Measurements from ENCODE around the gene NCS1. TPM values are rescaled to one million over a fixed set of nuclear protein-coding genes. Genes with fewer than 3 reads are reported as not detected.

Gene NCS1
- total RNA-seq, 1 experiment from 2014 or later, result 68.7 TPM

GRCh38 chr9:130149654-130150286, 22.4 kb upstream of the NCS1 start:
- intact Hi-C loops (cut with micrococcal nuclease), result no loop called here
- H3K9ac ChIP-seq (ENCODE audit: low read length), result no peak overlapping the region
- H3K4me3 ChIP-seq (replicated peaks in 1 of 2; ENCODE audit: low read depth in 1 of 2, low read length in 2 of 2), result no peak overlapping the region
- H2AFZ ChIP-seq (ENCODE audit: low read depth, low read length, poor library complexity, severe bottlenecking), result no peak overlapping the region
- no peak for TF ChIP-seq SIN3A (IDR thresholded peaks at IDR 0.05; ENCODE audit: low read depth)
- TF ChIP-seq EZH2 (IDR thresholded peaks at IDR 0.05), result no peak
- no peak for TF ChIP-seq ELF1 (IDR thresholded peaks at IDR 0.05; ENCODE audit: borderline replicate concordance, low read depth)
- TF ChIP-seq, protein P1, sequence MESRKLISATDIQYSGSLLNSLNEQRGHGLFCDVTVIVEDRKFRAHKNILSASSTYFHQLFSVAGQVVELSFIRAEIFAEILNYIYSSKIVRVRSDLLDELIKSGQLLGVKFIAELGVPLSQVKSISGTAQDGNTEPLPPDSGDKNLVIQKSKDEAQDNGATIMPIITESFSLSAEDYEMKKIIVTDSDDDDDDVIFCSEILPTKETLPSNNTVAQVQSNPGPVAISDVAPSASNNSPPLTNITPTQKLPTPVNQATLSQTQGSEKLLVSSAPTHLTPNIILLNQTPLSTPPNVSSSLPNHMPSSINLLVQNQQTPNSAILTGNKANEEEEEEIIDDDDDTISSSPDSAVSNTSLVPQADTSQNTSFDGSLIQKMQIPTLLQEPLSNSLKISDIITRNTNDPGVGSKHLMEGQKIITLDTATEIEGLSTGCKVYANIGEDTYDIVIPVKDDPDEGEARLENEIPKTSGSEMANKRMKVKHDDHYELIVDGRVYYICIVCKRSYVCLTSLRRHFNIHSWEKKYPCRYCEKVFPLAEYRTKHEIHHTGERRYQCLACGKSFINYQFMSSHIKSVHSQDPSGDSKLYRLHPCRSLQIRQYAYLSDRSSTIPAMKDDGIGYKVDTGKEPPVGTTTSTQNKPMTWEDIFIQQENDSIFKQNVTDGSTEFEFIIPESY (IDR thresholded peaks at IDR 0.05; ENCODE audit: extremely low read depth, insufficient replicate concordance, low read length), result no peak
- TF ChIP-seq YY1 (IDR thresholded peaks at IDR 0.05; ENCODE audit: extremely low read depth, insufficient replicate concordance, low read depth, low read length), result no peak
- TF ChIP-seq REST (IDR thresholded peaks at IDR 0.05; ENCODE audit: low read depth), result no peak
- TF ChIP-seq TCF7L2 (IDR thresholded peaks at IDR 0.05; ENCODE audit: borderline replicate concordance, extremely low read depth, insufficient read depth, insufficient read length), result no peak
- no peak for TF ChIP-seq JUND (IDR thresholded peaks at IDR 0.05)
- TF ChIP-seq POLR2AphosphoS5 (IDR thresholded peaks at IDR 0.05; ENCODE audit: low read depth, low read length), result no peak
- TF ChIP-seq, protein P2, sequence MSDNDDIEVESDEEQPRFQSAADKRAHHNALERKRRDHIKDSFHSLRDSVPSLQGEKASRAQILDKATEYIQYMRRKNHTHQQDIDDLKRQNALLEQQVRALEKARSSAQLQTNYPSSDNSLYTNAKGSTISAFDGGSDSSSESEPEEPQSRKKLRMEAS (IDR thresholded peaks at IDR 0.05), result no peak
- TF ChIP-seq ZFX (IDR thresholded peaks at IDR 0.05), result no peak
- TF ChIP-seq SP1 (IDR thresholded peaks at IDR 0.05; ENCODE audit: low read depth), result no peak
- TF ChIP-seq SRF (IDR thresholded peaks at IDR 0.05; ENCODE audit: low read depth), result no peak
- TF ChIP-seq, protein P3, sequence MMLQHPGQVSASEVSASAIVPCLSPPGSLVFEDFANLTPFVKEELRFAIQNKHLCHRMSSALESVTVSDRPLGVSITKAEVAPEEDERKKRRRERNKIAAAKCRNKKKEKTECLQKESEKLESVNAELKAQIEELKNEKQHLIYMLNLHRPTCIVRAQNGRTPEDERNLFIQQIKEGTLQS (IDR thresholded peaks at IDR 0.05), result no peak
- no peak for TF ChIP-seq FOSL1 (IDR thresholded peaks at IDR 0.05; ENCODE audit: low read depth)
- no peak for TF ChIP-seq EGR1 (IDR thresholded peaks at IDR 0.05; ENCODE audit: low read depth)
- no peak for TF ChIP-seq RAD21 (IDR thresholded peaks at IDR 0.05; ENCODE audit: low read depth)
- TF ChIP-seq CBX3 (IDR thresholded peaks at IDR 0.05; ENCODE audit: low read depth), result no peak
- TF ChIP-seq CEBPB (IDR thresholded peaks at IDR 0.05; ENCODE audit: low read depth), result no peak
- ATAC-seq, result no peak
- no peaks in the 10 kb centered on the region for H3K9me2 ChIP-seq (ENCODE audit: insufficient read depth)
- no peak overlapping the region for H3K4me2 ChIP-seq (ENCODE audit: low read length)
- RAD21 ChIA-PET (ENCODE audit: low non-redundant PET in 1 of 2, low total read pairs in 2 of 2, uncharacterized antibody in 2 of 2, unreplicated experiment in 2 of 2), result no interaction called here
- no peaks in the 10 kb centered on the region for H3K79me2 ChIP-seq (ENCODE audit: insufficient read depth, low read length)
- H3K27me3 ChIP-seq (ENCODE audit: insufficient read depth, low read length), result peaks cover 19% of the 10 kb centered on the region
- POLR2A ChIA-PET, result interaction anchor here (1.3 kb wide), 1 partner anchor 37 kb away, joined by 3 read pairs; no protein-coding TSS in a partner anchor
- peaks cover 4 to 20% of the 10 kb centered on the region in 2 experiments; a peak in 2 of 4 replicates for H3K4me1 ChIP-seq (ENCODE audit: control insufficient read depth in 1 of 2, insufficient read depth in 2 of 2, low read length in 2 of 2)
- no peak for DNase-seq (ENCODE audit: low read depth, low spot score)
- CTCF ChIA-PET, result no interaction called here
- no peaks in the 10 kb centered on the region for H3K9me3 ChIP-seq (ENCODE audit: control insufficient read depth in 1 of 2, insufficient read depth in 1 of 2, low read depth in 1 of 2, low read length in 2 of 2)
- no peaks in the 10 kb centered on the region for H4K20me1 ChIP-seq (ENCODE audit: insufficient read depth)
- BruUV-seq (replicated peaks), result no TSS peak
- no peak overlapping the region for H3K27ac ChIP-seq (ENCODE audit: low read depth, low read length)
- H3K36me3 ChIP-seq (ENCODE audit: control insufficient read depth in 1 of 2, insufficient read depth in 2 of 2, low read length in 2 of 2), result no peaks in the 10 kb centered on the region
